CD4-positive, alpha-beta T cell treated with Interleukin-4 for 4 hours (primary cell): ENCODE measurements around the gene FTSJ1.
"Not testable (repeated sequence)": the region's sequence is repeated elsewhere in the genome, so short reads cannot be mapped to it uniquely, and the experiment has no call there.

Source experiments
- DNase-seq: peaks from one replicate; pipeline ENCODE4 v3.0.0-alpha.2; 2020

Gene FTSJ1

DNA sequence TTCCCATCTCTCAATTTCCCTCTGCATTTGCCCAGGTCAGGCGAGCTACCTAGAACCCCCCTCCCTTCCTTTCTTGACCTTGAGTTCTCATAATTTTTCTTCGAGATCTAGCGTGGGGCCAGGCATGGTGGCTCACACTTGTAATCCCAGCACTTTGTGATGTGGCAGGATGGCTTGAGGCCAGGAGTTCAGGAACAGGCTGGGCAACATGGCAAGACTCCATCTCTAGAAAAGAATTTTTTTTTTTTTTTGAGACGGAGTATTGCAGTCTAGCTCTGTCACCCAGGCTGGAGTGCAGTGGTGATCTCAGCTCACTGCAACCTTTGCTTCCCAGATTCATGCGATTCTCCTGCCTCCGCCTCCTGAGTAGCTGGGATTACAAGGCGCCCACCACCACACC is 28.3 kb downstream of the FTSJ1 start:
- DNase-seq, result no peak

DNA sequence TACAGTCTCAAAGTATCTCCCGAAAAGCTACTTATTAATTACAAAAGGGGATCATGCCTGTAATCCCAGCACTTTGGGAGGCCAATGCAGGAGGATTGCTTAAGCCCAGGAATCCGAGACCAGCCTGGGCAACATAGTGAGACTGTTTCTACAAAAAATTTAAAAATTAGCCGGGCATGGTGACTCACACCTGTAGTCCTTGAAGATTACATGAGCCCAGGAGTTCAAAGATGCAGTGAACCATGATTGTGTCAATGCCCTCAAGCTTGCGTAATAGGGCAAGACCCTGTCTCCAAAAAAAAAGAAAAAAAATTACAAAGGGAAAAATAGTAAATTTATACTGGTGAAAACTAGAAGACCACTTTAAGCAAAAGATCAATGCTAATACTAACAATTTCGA is 29.5 kb downstream of the FTSJ1 start:
- no peak for DNase-seq

- DNase-seq, result no peak
Measured at GRCh38 chrX:48507246-48507645, 31.2 kb downstream of the FTSJ1 start.

- DNase-seq, result peak; percentile 74
Measured at GRCh38 chrX:48508400-48509244, 32.6 kb downstream of the FTSJ1 start, which contains the start of gene PORCN. Gene PORCN, plus strand, starts transcription at chrX:48508992. Its CDS starts 829 bp downstream, at chrX:48509821.

- DNase-seq, result no peak
Measured at GRCh38 chrX:48509245-48509590, 33.2 kb downstream of the FTSJ1 start.

DNA sequence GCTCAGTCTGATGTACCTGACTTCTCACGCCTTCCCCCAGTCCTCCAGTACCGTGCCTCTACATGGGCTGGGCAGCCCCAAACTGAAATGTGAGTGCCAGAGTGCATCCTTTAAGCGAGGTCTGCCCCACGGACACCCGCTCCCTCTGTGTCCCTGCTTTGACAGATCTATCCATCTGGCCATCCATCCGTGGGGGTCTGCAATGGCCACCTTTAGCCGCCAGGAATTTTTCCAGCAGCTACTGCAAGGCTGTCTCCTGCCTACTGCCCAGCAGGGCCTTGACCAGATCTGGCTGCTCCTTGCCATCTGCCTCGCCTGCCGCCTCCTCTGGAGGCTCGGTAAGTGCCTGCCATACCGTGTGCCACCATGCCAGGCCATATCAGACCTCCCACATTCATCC is 33.6 kb downstream of the FTSJ1 start:
- DNase-seq, result no peak

- no peak for DNase-seq
Measured at GRCh38 chrX:48511560-48511959, 35.6 kb downstream of the FTSJ1 start.

DNA sequence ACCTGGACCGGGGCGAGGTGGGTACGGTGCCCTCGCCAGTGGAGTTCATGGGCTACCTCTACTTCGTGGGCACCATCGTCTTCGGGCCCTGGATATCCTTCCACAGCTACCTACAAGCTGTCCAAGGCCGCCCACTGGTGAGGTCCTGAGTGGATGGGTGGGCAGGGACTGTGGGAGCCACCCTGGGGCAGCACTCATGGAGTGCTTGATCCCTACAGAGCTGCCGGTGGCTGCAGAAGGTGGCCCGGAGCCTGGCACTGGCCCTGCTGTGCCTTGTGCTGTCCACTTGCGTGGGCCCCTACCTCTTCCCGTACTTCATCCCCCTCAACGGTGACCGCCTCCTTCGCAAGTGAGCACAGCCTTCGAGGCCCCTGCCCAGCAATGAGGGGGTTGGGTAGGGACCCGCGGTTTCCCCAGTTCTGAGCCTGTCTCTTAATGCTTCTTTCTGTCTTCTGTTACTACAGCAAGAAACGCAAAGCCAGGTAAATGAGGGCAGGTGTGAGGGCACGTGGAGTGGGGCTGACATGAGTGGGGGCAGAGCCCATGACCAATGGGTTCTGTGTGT is 36.5 kb downstream of the FTSJ1 start:
- no peak for DNase-seq

- no peak for DNase-seq
Measured at GRCh38 chrX:48513670-48514069, 37.7 kb downstream of the FTSJ1 start.

DNA sequence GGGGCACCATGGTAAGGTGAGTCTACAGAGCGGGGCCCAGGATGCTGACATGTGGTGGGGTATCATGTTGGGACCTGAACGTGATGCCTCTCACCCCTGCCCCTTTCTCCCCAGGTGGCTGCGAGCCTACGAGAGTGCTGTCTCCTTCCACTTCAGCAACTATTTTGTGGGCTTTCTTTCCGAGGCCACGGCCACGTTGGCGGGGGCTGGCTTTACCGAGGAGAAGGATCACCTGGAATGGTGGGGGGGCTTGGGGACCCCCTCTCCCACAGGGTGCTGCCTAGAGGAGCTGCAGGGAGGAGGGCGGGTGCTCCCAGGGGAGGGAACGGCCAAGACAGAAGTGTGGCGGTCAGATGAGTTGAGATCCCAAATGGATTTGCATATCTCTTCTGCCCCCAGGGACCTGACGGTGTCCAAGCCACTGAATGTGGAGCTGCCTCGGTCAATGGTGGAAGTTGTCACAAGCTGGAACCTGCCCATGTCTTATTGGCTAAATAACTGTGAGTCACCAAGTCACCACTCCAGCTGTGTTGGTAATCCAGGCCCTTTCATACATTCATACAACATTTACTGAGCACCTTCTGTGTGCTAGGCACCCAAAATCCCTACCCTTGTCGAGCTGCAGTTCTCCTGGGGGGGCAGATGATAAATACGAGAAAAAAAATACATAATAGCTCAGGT is 38.3 kb downstream of the FTSJ1 start:
- DNase-seq, result no peak

GRCh38 chrX:48514868-48515460 is 39.0 kb downstream of the FTSJ1 start:
- DNase-seq, result no peak

GRCh38 chrX:48515842-48516241 is 39.8 kb downstream of the FTSJ1 start:
- DNase-seq, result no peak

DNA sequence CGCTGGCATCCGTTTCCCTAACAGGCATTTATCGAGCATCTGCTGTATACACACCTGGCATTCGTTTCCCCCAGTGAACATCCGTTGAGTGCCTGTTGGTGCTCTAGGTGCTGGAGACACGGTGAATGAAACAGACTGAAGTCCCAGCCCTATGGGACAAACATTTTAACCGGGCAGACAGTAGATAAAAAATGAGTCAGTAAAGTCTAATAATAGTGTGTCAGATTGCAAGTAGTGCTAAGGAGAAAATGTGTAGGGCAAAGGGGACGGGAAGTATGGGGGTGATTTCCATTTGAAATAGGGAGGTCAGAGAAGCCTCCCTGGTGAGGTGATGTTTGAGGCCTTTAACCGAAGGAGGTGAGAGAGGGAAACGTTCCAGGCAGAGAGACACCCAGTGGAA is 40.3 kb downstream of the FTSJ1 start:
- DNase-seq, result no peak

DNA sequence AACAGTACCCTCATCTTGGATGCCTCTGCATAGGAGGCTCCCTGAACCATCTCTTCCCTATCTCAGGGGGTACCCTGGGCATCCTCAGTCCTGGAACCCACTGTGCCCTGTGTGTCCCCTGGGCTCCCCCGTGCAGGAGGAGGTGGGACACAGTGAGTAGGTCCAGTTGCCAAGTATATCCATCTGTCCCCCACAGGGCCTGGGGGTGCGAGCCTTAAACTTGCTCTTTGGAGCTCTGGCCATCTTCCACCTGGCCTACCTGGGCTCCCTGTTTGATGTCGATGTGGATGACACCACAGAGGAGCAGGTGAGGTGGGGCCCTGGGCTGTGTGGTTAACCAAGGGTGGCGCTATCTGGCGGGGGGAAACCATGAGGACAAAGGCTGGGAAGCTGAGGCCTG is 41.0 kb downstream of the FTSJ1 start:
- no peak for DNase-seq

- not testable (repeated sequence) for DNase-seq
Measured at GRCh38 chrX:48519481-48519880, 43.5 kb downstream of the FTSJ1 start.

DNA sequence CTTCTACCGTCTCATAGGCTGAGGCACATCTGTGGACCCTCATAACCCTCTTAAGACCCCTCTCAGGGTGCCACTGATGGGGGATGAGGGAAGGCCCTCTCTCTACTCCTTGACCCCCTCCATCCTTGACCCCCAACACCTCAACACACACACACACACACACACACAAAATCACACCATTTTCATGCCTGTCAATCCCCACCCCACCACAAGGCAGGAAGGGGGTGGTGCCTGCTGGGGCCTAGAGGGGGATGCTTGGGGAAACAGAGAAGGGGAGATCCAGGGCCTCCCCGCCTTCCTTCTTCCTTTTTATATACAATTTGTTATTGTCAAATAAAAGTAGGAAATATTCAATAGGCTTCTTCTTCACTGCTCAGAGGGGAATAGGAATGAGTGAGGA is 44.5 kb downstream of the FTSJ1 start:
- DNase-seq, result no peak

GRCh38 chrX:48520976-48521352 is 45.0 kb downstream of the FTSJ1 start:
- no peak for DNase-seq

- DNase-seq, result peak; percentile 96
Measured at GRCh38 chrX:48521353-48522243, 45.6 kb downstream of the FTSJ1 start, which contains the start of gene EBP. Gene EBP, plus strand, starts transcription at chrX:48521808. Its CDS starts 1,964 bp downstream, at chrX:48523772.

GRCh38 chrX:48522291-48522690 is 46.3 kb downstream of the FTSJ1 start:
- DNase-seq, result no peak

DNA sequence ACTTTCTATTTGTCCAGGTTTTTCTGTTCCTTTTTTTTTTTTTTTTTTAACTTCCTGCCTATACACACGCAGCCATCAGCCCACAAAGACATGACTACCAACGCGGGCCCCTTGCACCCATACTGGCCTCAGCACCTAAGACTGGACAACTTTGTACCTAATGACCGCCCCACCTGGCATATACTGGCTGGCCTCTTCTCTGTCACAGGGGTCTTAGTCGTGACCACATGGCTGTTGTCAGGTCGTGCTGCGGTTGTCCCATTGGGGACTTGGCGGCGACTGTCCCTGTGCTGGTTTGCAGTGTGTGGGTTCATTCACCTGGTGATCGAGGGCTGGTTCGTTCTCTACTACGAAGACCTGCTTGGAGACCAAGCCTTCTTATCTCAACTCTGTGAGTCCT is 47.7 kb downstream of the FTSJ1 start:
- DNase-seq, result no peak

GRCh38 chrX:48525853-48526252 is 49.9 kb downstream of the FTSJ1 start:
- not testable (repeated sequence) for DNase-seq

DNA sequence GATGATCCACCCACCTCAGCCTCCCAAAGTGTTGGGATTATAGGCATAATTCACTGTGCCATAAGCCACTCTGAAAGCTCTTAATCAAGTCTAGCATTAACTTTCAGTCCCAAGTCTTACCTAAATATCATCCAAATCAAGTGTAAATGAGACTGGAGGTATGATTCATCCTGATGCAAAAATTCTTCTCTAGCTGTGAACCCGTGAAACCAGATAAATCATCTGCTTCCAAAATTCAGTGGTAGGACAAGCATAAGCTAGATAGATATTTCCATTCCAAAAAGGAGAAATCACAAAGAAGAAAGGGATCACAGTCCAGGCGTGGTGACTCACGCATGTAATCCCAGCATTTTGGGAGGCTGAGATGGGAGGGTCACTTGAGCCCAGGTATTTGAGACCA is 54.7 kb downstream of the FTSJ1 start:
- no peak for DNase-seq
